ENCODE results near the gene MYO1E.

MYO1E gene

DNA sequence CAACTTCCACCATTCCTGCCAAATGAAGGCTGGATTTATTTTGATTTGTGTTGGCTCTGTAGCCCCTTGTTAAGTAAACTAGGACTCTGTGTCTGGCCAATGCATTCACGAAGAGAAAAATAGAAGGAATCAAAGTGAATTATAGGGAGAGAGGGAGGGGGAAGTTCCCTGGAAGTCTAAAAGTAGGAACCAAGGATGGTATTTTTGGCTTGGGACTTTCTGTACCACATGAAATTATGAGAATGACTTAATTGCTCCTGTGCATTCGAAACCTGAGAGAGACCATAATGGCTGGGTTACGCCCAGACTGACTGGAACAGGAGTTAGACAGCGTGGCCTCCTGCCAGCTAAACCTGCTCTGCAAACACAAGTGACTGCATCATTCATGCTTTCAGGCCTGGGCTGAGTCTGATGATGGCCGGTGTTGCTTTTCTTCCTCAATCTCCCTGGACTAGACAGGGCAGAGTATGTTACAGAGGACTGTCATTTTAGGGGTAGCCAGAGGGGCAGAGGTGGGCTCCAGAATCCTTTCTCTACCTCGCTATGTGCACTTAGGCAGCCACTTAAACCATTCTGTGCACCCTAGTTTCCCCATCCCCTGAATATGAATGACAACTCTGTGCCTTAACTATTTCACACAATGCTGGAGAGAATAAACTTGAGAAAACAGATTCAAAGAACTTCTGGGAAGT lies 58.9 kb downstream of the MYO1E start:
- DNase-seq, result no peak

DNA sequence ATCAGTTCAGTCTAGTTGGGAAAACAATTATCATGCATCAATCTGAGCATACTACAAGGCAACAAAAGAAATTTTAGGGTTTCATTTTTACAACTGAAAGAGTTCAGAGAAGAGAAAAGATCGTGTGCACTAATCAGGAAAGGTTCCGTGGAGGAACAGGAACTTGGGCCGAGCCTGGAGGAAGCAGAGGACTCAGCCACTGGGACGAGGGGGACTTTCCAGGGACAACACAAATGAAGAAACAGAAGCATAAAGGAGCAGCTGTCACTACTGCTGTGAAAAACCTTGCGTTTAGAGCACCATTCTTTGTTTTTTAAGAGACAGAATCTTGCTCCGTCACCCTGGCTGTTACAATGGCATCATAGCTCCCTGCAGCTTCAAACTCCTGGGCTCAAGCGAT lies 60.5 kb downstream of the MYO1E start:
- no peak for DNase-seq

DNA sequence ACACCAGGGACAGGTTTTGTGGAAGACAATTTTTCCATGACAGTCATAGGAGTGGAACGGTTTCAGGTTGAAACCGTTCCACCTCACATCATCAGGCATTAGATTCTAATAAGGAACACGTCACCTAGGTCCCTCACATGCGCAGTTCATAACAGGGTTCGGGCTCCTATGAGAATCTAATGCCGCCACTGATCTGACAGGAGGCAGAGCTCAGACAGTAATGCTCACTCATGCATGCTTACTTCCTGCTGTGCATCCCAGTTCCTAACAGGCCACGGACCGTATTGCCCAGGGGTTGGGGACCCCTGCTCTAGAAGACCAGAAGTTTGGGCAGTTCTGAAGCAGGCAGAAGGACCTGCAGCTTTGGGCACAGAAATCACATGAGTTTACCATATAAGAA lies 61.5 kb downstream of the MYO1E start:
- no peak for DNase-seq

DNA sequence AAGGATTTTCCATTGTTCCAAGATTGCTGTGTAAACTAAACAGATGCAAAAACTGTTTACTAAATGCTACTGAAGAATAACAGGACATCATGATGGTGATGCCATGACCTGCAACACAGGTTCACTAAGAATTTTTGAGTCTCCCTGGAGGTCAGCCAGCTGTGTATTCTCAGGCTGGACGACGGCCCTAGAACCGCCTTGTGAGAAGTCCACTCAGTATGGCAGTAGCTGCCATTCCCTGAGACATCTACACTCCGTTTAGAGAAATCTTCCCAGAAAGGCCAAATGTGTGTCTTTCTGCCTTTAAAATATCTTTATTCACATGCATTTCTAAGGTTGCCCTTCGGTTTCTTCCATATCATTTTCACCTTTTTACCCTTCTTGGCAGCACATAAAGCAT lies 63.3 kb downstream of the MYO1E start:
- no peak for DNase-seq

DNA sequence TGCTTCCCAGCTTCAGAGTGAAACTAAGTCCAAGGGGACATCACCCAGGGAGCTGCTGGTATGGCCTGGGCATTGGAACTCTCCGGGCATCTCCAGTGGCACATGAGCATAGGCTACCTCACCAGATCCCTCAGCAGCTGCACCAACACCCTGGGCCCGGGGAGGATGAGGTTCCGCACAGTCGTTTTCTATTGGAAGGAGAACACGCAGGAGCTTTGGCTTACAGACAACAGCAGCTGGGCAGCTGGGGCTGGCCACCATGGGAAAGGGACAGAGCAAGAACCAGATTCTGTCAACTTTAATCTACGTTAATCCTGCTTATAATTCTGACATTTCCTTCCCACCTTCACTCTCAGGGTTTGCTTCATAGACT lies 65.5 kb downstream of the MYO1E start:
- no peak for DNase-seq

DNA sequence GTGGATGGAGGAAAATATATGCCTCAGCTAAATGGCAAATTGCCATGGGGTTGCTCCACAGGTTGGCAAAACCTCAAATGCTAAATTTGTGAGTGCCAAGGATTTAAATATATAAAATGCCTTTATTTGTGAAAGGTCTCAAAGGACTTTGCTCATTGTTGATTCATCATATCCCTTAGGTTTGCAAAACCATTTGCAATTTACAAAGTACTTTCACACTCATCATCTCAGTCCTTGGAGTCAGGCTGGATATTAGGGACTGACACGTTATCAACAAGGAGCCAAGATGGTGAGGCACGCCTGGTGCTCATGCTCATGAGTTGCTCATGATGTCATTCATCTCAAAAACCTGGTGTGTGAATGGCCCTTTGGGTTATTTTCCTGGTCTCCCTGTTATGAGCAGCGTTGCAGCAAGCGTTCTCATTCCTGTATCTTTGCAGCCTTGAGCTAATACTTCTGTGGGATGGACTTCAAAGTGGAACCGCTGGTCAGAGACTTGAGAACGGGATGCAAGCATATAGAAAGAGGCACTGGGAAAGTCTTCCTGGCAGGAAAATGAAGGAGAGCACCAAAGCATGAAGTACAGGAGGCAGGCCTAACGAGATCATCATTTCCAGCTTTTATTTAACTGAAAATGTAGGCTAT lies 66.0 kb downstream of the MYO1E start:
- no peak for DNase-seq

DNA sequence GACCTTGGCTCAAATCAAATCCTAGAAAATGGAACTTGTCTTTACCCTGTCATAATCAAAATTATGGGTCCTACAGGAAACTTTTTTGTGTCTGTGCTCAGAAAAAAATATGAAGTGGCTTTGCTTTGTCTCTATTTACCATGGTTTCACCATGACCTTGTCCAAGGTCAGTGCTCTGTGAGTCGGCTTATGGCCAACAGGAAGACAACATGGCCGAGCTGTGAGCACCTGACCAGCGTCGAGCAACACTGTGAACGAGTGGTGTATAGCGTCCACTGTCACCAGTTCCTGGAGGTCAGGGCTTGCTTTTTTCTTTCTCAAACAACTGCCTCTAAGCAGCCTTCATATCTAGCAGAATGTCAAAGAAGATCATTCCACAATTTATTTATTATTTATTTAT lies 67.9 kb downstream of the MYO1E start:
- no peak for DNase-seq

DNA sequence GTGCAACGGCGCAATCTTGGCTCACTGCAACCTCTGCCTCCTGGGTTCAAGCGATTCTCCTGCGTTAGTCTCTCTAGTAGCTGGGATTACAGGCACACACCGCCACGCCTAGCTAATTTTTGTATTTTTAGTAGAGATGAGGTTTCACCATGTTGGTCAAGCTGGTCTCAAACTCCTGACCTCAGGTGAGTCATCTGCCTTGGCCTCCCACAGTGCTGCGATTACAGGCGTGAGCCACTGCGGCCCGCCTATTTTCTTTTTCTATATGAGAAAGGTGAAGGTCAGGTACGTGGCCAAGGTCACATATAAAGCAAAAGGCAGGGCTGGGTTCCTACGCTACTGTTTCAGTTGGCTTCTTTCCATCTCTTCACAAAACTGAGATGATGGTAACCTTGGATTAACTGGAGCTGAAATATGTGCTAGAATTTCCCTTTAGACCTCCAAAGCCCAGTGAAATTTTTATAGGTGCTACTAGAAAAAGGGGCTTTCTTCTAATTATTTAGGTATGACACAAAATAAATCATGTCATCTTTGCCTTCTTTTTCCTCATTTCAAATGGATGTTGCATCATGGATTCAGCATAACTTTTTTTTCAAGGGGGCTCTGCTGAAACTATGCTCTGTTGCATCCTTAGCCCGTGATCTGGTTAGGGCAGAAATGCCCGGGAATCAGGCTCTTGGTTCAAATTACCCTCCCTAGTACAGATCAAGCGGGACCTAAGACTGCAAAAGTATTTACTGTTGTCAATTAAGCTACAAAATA lies 68.5 kb downstream of the MYO1E start:
- DNase-seq, result no peak

DNA sequence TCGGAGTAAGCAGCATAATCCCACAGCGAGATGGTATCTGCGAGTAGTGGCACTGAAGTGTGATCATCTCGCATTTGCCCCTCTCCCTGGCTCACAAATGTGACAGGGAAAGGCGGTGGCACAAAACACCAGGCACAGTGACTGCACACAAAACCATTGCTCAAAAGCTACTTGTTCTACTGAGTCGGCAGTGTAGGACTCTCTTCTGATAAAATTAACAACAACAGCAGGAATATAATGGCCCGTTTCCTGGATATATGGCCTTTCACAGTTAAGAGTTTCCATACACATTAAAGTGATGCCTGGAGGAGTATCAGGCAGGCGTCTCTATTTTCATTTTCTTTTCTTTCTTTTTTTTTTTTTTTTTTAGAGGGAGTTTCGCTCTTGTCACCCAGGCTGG lies 69.0 kb downstream of the MYO1E start:
- DNase-seq, result no peak

DNA sequence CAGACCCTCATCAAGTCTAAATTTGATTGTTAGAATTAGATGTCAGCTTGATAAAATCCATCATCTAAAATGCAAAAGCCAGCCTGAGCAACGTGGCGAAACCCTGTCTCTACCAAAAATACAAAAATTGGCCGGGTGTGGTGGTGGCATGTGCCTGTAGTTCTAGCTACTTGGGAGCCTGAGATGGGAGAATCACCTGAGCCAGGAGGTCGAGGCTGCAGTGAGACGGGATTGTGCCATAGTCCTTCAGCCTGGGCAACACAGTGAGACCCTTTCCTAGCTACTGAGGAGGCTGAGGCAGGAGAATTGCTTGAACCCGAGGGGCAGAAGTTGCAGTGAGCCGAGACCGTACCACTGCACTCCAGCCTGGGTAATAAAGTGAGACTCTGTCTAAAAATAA lies 69.5 kb downstream of the MYO1E start:
- no peak for DNase-seq

DNA sequence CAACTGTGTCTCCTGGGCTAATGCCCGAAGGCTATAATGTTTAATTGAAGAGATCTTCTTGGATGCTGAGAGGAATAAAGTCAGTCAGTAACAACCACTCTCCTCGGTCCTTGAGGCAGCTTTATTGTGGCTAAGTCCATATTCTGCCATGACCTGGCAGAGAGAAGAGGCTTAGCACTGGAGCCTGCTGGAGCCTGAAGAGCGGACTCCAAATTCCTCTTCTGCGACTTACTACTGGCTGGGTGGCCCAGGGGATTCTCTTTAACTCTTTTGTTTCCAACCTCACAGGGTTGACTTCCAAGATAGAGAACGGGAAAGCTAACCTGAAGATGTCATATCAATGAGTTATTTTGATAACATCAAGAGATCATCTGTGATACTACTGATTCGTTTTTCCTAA lies 71.1 kb downstream of the MYO1E start:
- no peak for DNase-seq

DNA sequence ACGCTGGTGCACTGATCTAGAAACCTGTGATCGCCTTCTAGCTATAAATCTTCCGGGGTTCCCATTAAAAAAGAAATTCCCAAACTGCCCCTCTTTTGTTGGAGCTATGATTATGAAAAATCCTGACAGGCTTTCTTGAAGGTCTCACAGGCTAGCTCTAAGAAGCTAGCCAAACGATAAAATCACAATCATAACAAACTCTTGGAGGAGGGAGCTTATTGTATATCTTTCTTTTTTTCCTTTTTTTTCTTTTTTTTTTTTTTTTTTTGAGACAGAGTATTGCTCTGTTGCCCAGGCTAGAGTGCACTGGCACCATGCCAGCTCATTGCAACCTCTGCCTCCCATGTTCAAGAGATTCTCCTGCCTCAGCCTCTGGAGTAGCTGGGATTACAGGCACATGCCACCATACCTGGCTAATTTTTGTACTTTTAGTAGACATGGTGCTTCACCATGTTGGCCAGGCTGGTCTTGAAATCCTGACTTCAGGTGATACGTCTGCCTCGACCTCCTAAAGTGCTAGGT lies 72.0 kb downstream of the MYO1E start:
- no peak for DNase-seq

DNA sequence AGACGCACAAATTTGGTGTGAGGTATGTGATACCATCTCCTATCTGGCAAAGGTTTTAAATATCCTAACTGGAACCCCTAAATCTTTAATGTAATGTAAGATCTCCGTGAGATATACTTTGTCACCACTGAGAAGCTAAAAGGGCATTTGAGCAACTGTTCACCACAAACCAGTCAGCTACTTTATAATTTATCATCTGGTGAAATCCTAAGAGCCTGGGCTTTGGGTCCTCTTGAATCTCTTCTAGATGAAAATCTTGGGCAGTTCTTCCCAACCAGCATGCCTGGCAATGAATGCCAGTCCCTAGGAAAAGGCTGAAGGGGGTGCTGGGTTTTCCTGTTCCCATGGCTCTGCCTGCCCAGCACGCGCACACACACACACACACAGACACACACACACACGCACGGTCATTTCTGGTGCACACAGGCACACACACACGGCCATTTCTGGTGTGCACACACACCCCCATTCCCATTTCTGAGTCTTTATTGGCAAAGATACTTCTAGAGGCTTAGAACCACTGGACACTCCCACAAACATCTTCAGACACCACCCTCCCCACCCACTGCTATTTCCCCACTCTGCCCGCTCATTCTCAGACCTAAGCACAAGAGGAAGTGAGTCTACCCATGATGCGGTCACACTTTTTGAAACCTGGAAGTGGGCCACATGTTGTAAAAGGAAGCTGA lies 72.6 kb downstream of the MYO1E start:
- DNase-seq, result peak; percentile 27 to 75

DNA sequence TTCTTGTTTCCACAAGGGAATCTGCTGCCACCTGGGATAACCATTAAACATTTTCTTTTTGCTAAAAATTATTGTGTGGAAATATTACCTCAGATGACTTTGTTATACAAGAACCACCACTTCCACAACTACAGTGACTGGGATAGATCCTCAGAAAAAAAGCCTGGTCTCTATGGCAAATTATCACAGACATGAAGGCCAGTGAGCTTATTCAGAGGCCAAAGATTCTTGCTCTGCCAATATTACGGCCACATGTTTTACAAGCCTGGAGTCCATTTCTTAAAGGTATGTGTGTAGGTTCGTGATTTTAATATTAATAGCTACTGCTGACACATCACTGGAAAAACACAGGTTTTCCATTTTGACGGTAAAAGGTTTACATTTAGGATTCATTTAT lies 73.8 kb downstream of the MYO1E start:
- no peak for DNase-seq

DNA sequence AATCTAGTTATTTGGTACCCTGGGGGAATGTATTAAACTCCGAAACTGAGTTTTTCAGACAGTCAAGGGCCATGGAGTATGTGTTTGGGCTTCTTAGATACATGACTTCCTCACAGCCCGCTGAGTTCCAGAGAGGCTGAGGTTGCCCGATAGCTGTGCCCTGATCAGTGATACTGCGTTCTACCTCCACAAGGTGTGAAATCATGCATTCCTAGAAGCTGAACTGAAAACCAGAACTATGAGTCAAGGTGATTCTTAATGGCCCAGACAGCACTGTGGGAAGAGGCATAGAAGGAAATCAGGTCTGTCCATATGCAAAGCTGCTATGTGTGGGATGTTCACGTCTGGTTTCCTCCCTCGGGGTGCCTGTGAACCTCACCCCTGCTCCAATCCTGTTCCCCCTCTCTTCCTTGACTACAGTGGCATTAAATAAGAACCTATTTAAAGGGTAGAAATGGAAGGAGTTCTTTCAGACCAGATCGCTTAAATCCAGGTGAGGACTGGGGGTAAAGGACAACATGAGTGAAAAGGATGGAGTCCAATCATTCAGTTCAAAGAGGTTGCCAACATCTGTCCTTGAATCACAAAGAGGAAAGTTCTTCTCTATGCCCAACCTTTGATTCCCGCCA lies 74.3 kb downstream of the MYO1E start:
- DNase-seq, result peak; percentile 9 to 14

DNA sequence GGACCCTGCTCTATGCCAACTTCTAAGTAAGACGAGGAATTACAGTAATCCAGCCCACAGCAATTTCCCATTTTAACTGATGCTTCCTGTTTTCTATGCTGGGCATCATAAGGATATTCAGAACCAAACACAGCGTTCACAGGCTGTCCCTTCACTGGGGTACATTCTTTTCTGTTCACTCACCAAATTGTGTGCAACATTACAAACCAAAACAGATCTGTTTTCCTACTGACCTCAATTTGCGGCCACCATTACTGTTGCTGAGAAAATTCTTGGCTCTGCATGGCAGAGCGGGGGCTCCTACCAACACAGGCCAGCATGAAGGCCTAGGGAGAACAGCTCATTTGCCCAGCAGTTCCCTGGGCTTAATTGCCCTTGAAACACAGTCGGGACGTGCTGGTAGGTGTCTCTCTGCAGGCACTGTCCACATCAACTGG lies 76.5 kb downstream of the MYO1E start:
- DNase-seq, result no peak

DNA sequence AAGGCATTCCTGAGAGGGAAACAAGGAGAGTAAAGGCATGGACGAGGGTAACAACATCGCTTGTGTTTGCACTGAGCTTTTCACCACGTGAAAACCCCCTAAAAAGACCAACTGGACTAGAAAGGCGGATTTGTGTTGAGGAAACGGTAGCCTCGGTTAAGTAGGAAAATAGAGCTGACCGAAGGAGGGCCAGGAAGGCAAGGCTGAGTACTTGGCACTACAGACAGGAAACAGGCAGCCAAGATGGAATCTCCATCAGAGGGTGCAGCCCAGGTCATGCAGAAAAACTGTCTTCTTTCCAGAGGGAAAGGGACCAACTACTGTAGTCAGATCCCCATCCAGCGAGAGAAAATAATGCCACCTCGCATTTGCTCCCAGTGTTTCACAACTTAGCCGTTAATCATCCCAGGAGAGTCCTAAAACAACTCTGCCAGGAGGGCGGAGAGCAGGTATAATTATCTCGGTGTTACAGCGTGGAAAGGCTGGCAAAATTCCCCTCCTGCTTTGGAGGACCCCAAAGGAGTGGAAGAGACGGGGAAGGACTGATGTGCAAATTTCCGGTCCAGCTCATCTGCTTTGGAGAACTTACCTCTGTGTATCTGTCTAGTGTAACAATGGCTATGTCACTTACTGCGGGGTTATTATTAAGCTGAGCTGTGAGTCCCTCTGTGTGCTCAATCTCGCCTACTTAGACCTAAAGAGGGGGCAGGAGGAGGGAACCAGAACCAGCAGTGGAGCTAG lies 77.2 kb downstream of the MYO1E start:
- no peak for DNase-seq

DNA sequence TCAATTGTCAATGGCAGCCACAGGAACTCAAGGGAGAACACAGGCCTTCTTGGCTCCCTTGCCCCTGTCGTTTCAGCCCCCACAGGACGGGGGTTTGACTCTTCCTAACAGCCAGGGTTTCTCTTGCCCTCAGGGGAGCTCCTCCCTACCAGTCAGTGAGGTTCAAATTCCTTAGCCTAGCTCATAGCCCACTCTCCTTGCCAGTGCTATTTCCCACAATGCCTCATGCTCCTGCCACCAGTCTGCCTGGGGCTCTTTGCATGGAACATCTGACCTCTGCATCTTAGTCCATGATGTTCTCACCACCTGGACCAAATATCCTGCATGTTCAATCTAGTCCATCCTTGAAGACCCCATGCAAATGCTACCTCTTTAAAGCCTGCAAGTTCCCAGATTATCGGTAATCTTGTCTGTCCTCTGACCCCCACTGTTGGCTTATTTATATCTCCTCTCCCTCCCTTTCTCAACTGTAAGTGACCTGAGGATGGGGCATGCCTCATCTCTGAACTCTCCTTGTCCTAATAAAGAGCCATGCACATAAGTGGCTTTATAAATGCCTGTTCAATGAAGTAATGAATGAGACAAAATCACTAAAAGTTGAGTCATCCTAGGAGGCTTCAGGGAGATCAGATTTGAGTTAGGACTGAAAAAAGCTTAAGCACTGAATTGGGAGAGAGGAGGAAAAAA lies 78.0 kb downstream of the MYO1E start:
- no peak for DNase-seq

DNA sequence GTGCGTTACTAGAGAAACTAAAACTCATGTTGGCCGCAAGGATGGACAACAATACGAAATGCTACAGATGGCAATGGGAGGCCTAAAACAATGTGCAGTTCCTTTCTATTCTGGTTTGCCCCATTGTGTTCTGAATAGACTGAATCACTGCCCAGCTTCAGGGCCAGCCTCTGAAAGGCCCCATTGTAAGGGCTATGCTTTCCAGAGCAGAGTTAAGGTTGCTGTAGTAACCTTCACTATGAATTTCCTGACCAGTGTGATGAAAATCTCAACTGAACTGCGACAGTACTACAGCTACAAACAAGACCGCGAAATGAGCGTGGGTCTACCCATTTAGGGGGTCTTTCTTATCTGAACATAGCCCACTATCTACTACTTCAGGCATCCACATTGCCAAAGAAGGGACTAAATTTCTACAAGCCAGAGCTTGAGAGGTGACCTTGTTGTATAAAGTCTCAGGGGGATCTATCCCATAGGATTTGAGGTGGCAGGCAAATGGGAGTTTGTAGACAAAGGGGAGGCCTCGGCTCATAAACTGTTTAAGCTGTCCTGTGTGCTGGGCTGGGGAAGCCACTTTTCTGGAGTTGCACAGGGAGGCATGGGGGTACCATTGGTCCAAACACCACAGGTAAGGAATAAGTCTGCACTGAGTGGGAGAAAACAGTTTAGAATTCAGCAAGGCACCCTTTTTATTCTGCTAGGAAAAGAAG lies 80.1 kb downstream of the MYO1E start:
- no peak for DNase-seq

DNA sequence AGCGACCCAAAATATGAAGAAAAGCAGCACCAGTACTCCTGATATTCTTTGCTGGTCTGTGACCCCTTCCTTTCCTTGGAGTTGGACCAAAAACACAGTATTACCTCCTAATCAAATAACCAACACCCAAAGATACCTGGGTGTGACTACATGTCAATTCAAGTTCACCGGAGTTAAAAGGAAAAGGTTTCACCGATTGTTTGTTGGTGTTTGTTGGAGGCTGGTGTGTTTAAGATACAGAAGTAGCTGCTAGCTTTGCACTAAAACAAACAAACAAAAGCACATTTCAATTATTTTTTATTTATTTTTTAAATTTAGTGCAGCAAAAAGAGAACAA lies 81.5 kb downstream of the MYO1E start:
- no peak for DNase-seq
